NB4 (cell line): ENCODE results near the gene CAMK2D.

Source experiments
- CTCF ChIP-seq: IDR thresholded peaks from one replicate; pipeline ENCODE4 v1.5.1; 2012; ENCODE audit warnings: low read depth, low read length
- MYC ChIP-seq: IDR thresholded peaks from 2 replicates; pipeline ENCODE4 v1.6.1; 2011; ENCODE audit warnings: low read depth, low read length
- POLR2A ChIP-seq: IDR thresholded peaks from 2 replicates; pipeline ENCODE4 v1.6.1; 2011; ENCODE audit warnings: mild to moderate bottlenecking; ENCODE audit not compliant: insufficient read length; ENCODE audit errors: extremely low read depth
- TF ChIP-seq, protein P1 (sequence below): IDR thresholded peaks from 2 replicates; pipeline ENCODE4 v1.6.1; 2011; ENCODE audit warnings: low read depth, low read length

- TF ChIP-seq CTCF = no peak
- no peak for TF ChIP-seq POLR2A
- no peak for TF ChIP-seq MYC
- TF ChIP-seq, protein P1, sequence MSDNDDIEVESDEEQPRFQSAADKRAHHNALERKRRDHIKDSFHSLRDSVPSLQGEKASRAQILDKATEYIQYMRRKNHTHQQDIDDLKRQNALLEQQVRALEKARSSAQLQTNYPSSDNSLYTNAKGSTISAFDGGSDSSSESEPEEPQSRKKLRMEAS = no peak
These were observed 139.9 kb downstream of the CAMK2D start for GRCh38 chr4:113621633-113622032.
